HG03571 (cell line): ENCODE measurements around the gene KRT7.
"Not testable (repeated sequence)": the region's sequence is repeated elsewhere in the genome, so short reads cannot be mapped to it uniquely, and the experiment has no call there.

Source experiments
- ATAC-seq: cut with Tn5 transposase; IDR thresholded peaks from one replicate; pipeline ENCODE4 v1.9.1; 2021; ENCODE audit not compliant: unreplicated experiment

The KRT7 gene

DNA sequence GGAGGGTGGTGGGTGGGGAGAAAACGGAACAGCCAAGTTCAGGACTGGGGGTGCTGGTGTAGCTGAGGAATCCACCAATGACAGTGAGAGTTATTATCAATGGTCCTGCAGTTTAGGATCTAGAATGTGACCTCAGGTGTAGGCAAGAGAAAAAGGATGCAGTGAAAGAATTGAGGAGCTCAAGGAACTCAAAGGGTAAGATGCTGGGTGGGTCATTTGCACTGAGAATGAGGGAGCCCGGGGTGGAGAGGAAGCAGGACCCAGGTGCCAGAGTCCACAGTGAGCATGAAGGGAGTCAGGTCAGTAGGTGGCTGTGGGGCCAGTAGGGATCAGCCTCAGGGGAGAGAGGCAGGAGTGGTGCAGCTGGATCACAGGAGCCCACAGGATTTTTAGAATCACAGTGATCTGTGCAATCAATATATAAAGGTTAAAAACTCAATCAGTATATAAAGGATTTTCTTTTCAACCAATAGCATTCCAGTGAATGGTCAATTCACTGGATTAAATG lies 3.2 kb upstream of the KRT7 start:
- no peak for ATAC-seq

DNA sequence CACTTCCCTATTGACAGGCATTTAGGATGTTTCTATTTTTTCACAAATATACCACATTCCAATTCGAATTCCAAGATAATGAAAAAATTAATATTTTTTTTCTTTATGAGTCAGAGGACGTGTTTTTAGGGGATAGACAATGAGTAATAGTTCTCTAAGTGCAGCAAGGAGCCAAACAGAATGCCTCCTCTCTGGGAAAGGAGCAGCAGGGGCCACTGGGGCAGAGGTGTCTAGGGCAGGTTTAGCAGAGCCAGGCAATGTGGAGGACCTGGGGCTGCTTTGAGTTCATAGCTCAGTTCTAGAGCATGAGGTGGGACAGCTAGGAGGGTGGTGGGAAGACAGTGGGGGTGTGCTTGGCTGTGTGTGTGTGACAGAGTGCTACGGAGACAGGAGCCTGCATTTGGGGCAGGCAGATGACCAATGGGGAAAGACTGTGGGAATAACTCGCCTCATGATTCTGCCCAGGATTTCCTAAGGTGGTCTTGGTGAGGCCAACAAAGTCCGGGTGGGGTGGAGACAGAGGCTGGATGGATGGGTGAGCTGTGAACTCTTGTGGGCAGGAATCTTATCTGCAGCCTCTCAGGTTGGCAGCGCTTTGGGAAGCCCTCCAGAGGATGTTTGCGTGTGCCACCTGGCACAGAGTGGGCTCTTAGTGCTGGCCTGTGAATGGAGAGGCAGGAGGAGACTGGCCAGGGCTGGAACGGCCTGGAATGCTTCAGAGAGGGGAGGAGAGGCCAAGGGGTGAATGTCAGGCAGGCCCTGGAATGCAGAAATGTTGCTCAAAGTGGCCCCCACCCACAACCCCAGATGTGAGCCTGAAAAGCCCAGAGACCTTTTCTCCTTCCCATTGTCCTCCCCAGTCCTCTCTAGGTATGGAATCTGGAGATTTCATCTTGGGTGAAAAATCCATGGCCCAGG lies 2.4 kb upstream of the KRT7 start:
- ATAC-seq = no peak

DNA sequence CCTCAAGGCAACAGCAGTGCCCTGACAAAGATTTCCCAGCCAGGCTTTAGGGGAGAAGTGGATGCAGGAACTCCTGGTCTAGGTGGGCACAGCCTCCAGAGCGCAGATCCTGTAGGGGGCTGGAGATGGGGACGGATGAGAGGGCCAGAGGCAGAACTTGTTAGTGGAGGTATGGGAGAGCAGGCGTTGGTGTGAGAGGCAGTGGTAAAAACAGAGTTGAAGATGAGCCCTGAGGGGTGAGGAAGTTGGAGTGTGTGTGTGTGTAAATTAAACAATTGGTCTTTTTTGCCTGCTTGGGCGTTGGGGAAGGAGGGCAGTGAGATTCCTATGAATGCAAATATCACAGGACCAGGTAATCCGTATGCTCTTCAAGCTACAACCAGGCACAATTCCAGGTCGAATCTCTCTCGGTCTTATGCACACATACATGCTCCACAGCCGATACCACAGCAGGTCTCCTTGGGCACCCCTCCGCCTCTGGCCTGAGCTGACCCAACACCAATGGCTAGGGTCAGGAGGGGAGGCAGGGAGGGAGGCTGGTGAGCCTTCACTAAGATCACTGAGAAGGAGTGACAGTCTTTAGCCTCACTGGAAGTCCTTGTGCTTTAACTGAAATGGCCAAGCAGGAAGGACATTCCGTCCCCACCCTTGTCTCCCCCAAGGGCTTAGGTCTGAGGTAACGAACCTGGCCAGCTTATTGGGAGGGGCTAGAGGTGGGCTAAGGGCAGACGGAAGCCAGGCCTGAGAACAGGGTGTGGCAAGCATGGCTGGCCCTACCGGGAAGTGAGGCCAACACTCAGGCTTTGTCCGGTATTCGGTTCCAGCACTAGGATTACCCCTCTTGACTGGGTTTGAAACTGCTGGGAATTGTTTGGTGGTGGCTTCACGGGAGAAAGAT lies 1.5 kb upstream of the KRT7 start:
- ATAC-seq = no peak

GRCh38 chr12:52232203-52232673 lies 805 bp upstream of the KRT7 start:
- ATAC-seq = no peak

DNA sequence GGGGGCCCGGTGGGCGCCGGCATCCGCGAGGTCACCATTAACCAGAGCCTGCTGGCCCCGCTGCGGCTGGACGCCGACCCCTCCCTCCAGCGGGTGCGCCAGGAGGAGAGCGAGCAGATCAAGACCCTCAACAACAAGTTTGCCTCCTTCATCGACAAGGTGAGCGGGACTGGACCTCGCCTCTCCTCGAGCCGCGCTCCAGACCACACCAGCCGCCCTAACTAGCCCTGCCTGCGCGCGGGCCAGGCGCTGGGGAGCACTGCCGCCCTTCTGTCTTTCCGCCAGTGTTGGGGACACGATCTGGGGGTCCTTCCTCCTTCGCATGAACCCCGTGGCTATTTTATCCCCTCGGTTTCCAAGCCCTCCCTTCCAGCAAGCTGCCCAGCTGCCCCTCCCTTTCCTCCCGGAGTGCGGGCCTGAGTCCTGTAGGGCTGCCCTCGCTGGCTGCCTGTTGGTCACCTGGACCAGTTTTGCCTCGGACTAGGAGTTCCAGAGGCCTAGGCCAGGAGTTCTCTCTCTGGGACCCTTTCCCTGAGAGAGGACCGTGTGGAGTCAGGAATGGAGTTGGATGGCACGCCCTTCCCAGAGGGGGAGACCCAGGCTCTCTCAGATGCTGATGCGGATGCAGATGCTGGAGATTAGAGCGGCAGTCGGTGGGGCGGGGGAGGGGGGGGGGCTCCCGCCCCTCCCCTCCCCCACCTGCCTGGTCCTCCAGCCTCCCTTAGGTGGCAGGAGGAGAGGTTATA lies 592 bp downstream of the KRT7 start:
- no peak for ATAC-seq

GRCh38 chr12:52234223-52234810 lies 1.3 kb downstream of the KRT7 start:
- no peak for ATAC-seq

DNA sequence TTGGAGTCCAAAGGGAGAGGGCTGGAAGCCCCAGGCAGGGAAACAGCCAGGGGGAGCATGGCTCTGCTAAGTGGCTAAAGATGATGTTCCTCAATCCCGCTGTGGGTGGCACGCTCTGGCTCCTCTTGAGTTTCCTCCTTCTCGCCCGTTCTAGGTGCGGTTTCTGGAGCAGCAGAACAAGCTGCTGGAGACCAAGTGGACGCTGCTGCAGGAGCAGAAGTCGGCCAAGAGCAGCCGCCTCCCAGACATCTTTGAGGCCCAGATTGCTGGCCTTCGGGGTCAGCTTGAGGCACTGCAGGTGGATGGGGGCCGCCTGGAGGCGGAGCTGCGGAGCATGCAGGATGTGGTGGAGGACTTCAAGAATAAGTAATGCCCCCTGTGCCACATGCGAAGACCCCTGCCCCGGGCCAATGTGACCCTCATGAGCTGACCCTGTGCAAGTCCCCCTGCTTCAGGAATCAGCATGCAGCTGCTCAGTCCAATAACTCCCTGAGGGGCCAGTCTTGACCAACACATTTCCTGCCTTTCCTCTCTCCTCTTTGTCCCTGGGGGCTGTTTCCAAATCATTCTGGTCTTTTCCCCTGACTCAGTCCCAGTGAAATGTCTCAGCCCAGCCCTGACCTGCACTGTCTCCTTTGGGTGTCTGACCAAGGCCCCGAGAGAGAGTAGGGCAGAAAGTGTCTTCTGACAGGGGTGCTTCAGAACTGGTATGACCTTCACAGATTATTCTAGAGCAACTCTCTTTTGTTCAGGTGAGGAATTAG lies 2.1 kb downstream of the KRT7 start:
- no peak for ATAC-seq

- ATAC-seq = no peak
These were observed 2.8 kb downstream of the KRT7 start for GRCh38 chr12:52235822-52236361.

GRCh38 chr12:52236386-52237050 lies 3.5 kb downstream of the KRT7 start:
- ATAC-seq = no peak

- ATAC-seq = no peak
These were observed 5.3 kb downstream of the KRT7 start for GRCh38 chr12:52238207-52238840.

- no peak for ATAC-seq
These were observed 6.0 kb downstream of the KRT7 start for GRCh38 chr12:52238916-52239646.

DNA sequence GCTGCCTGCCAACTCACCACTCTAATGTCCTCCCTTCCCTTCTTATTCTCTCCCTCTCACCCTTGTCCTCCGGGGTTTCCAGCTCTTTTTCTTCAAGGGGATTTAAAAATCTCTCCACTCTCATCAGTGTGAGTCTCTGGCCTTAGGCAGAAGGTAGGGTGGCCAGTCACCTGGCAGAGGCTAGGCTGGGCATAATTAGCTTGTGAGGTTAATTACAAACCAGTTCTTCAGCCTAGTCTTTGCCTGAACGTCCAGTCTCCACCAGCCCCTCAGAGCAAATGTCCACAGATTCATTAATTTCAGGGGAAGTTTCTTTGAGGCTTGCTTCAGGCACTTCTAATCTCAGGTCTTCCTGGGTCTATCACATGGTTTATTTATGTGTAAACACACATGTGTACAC lies 6.7 kb downstream of the KRT7 start:
- no peak for ATAC-seq

GRCh38 chr12:52240247-52240646 lies 7.2 kb downstream of the KRT7 start:
- ATAC-seq = not testable (repeated sequence)

DNA sequence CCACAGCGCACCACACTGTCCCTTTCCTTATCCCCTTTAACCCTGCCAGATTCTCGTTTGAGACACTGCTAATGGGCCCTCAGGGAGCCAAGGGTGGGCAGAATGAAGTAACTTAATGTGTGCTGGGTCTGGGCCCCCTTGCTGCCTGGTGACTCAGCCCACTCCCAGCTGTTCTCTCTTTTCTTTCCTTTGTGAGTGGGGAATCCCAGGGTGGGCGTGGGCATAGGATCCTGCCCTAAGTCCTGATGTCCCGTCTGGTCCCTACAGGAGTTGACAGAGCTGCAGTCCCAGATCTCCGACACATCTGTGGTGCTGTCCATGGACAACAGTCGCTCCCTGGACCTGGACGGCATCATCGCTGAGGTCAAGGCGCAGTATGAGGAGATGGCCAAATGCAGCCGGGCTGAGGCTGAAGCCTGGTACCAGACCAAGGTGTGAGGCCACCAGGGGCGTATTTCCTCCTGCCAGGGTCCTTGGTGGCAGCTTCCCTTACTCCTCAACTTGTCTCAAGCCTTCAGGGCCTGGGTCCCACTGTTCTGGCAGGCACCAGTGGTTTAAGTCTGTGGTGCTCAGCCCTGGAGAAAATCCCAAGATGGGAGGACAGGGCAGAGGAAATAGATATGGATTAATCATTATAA lies 8.3 kb downstream of the KRT7 start:
- no peak for ATAC-seq

DNA sequence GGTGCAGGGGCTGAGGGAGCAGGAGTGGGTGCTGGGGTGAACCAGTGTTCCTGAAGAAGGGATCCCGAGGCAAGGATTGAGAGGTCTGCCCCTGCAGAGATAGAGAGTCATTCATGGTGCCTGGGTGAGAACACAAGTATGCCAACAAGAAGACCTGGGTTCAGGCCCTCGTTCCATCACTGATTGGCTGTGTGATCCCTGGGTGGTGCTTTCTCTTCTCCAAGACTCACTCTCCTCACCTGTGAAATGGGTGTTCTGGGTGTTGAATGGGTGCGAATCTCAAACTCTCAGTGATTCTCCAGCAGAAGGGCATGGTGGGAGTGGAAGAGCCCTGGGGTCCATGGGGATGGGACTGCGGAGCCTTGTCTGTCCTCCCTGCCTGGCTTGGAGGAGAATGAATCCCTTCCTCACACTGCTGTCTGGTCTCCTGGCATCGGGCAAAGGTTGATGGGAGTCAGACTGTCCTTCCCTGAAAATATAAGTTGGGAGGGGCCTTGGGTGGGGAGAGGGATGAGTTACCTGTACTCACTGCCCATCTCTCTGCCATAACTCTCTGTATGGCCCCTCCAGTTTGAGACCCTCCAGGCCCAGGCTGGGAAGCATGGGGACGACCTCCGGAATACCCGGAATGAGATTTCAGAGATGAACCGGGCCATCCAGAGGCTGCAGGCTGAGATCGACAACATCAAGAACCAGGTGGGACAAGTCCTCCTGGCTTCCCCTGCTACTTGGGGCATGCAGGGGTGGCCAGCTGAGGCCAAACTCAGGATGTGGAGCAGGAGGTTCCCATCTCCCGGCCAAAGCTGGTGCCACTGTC lies 9.6 kb downstream of the KRT7 start:
- no peak for ATAC-seq

- no peak for ATAC-seq
These were observed 10.3 kb downstream of the KRT7 start for GRCh38 chr12:52243259-52243855.
